Spleen (tissue), 3 donors: ENCODE measurements around the gene GAGE2A.
"Not testable (repeated sequence)": the region's sequence is repeated elsewhere in the genome, so short reads cannot be mapped to it uniquely, and the experiment has no call there.

Experiments
- POLR2A ChIP-seq, 3 donors: fragments of 450-650 bp; IDR thresholded peaks; one replicate each; pipeline ENCODE4 v1.5.1; 2017; ENCODE audit warnings: antibody characterized with exemption in 3 of 3, mild to moderate bottlenecking in 1 of 3
- POLR2AphosphoS5 ChIP-seq, 3 donors: sonication (generic); formaldehyde crosslinking; IDR thresholded peaks; one replicate each; pipeline ENCODE4 v1.5.1; 2017; ENCODE audit warnings: antibody characterized with exemption in 3 of 3

- TF ChIP-seq POLR2A, POLR2AphosphoS5 (IDR thresholded peaks at IDR 0.05): not testable (repeated sequence)
Observed at GRCh38 chrX:49550989-49551388, 38.3 kb upstream of the GAGE2A start, which contains the start of gene GAGE12E.
